ENCODE measurements around the gene TANK. TPM values are rescaled to one million over a fixed set of nuclear protein-coding genes. Genes with fewer than 3 reads are reported as not detected.

TANK gene
- total and polyA plus RNA-seq, 2 of the 8 experiments (the other 6 are each of a cell fraction or from before 2014, with no cell fraction given), result 7.0 to 26.1 TPM

- H2BK15ac ChIP-seq (ENCODE audit: low read length), result no peak overlapping the region
- H3K36me3 ChIP-seq (ENCODE audit: control insufficient read depth in 2 of 4, insufficient read depth in 4 of 4, low read length in 3 of 4), result peaks cover 0 to 4% (median 2%) of the 10 kb centered on the region in 4 experiments; a peak in 1 of 8 replicates
- no peak overlapping the region for H4K91ac ChIP-seq (replicated peaks; ENCODE audit: insufficient read length, low read length)
- no peak overlapping the region for H3K27ac ChIP-seq (ENCODE audit: low read depth, low read length)
- no peaks in the 10 kb centered on the region for H3K79me2 ChIP-seq (ENCODE audit: control insufficient read depth in 1 of 2, insufficient read depth in 2 of 2, low read length in 2 of 2)
- H3K27me3 ChIP-seq (replicated peaks in 1 of 4; ENCODE audit: control insufficient read depth in 3 of 4, extremely low read depth in 1 of 4, insufficient read depth in 3 of 4, low read length in 3 of 4), result no peaks in the 10 kb centered on the region
- POLR2A ChIA-PET (ENCODE audit: partially characterized antibody), result no interaction called here
- no peak for DNase-seq (ENCODE audit: low read depth in 1 of 2, low spot score in 2 of 2)
- WGBS, 2 experiments (ENCODE audit: extremely low coverage in 1 of 2, insufficient coverage in 1 of 2, insufficient read length in 1 of 2, insufficient replicate concordance in 2 of 2, low coverage in 1 of 2, low lambda C conversion rate in 2 of 2, missing lambda C conversion rate in 1 of 2), result 93% methylated on average over 6 of the region's 6 CpGs; no CpG with 5 or more reads in 1 of the 2 experiments
- H3K9me3 ChIP-seq (ENCODE audit: insufficient read depth in 2 of 2, low read depth in 1 of 2, low read length in 1 of 2), result no peaks in the 10 kb centered on the region
- H2BK5ac ChIP-seq (ENCODE audit: low read depth, low read length), result no peak overlapping the region
- H4K5ac ChIP-seq (ENCODE audit: insufficient read length, low read depth, low read length), result no peak overlapping the region
- H2BK20ac ChIP-seq (ENCODE audit: low read length), result no peak overlapping the region
- H4K8ac ChIP-seq (ENCODE audit: extremely low read depth, insufficient read depth, low read length), result no peak overlapping the region
- H3K18ac ChIP-seq (ENCODE audit: extremely low read depth, low read length), result no peak overlapping the region
- no peak overlapping the region for H3K4ac ChIP-seq (replicated peaks; ENCODE audit: insufficient read length, low read depth, low read length)
- no peaks in the 10 kb centered on the region for H4K20me1 ChIP-seq (replicated peaks in 1 of 2; ENCODE audit: control insufficient read depth in 1 of 2, insufficient read depth in 2 of 2, low read length in 2 of 2)
- H3K4me1 ChIP-seq (replicated peaks in 1 of 4; ENCODE audit: control insufficient read depth in 3 of 4, insufficient read depth in 4 of 4, low read length in 3 of 4), result no peaks in the 10 kb centered on the region
- no peak overlapping the region for H2BK120ac ChIP-seq (replicated peaks; ENCODE audit: low read depth, low read length)
- H3K4me3 ChIP-seq (ENCODE audit: extremely low read depth in 1 of 4, insufficient read depth in 2 of 4, low read depth in 3 of 4, low read length in 4 of 4), result no peak overlapping the region
- no peak overlapping the region for H3K56ac ChIP-seq (replicated peaks; ENCODE audit: insufficient read length, low read depth, low read length)
- CTCF ChIA-PET (ENCODE audit: partially characterized antibody), result interaction anchor here (0.6 to 6.1 kb wide), 5 partner anchors 14 to 1043 kb away, joined by 3 to 30 read pairs (median 3); no protein-coding TSS in a partner anchor
- H2BK12ac ChIP-seq (ENCODE audit: low read depth, low read length), result no peak overlapping the region
- H3K23ac ChIP-seq (ENCODE audit: insufficient read length), result no peak overlapping the region
- no peaks in the 10 kb centered on the region for H3K79me1 ChIP-seq (ENCODE audit: low read depth, low read length)
- FAIRE-seq, result no peak
- H3K9ac ChIP-seq (replicated peaks in 1 of 4; ENCODE audit: extremely low read depth in 1 of 4, low read depth in 3 of 4, low read length in 3 of 4), result no peak overlapping the region
- no peak overlapping the region for H2AK5ac ChIP-seq (ENCODE audit: low read depth, low read length)
- no peaks in the 10 kb centered on the region for H3K23me2 ChIP-seq (ENCODE audit: low read depth, low read length)
- no peak overlapping the region for H3K14ac ChIP-seq (ENCODE audit: insufficient read length)
- no peak overlapping the region for H2AFZ ChIP-seq (ENCODE audit: low read length)
- no peak overlapping the region for H3K4me2 ChIP-seq (ENCODE audit: insufficient read depth in 1 of 2, low read depth in 2 of 2, low read length in 2 of 2)
- TF ChIP-seq JUN (IDR thresholded peaks at IDR 0.05; ENCODE audit: low read depth, low read length) (no peak), RNF2 (IDR thresholded peaks at IDR 0.05; ENCODE audit: borderline replicate concordance, low read depth, low read length, missing control alignments, poor library complexity, severe bottlenecking) (no peak), RXRA (IDR thresholded peaks at IDR 0.05; ENCODE audit: insufficient read depth, low read depth, low read length) (no peak), CTBP2 (IDR thresholded peaks at IDR 0.05; ENCODE audit: borderline replicate concordance, insufficient read depth, insufficient read length, low read length) (no peak), USF2 (IDR thresholded peaks at IDR 0.05; ENCODE audit: low read length) (no peak), CHD1 (IDR thresholded peaks at IDR 0.05; ENCODE audit: low read depth, low read length) (no peak), HDAC2 (IDR thresholded peaks at IDR 0.05; ENCODE audit: borderline replicate concordance in 1 of 2, low read depth in 2 of 2, low read length in 2 of 2) (no peak), FOSL1 (IDR thresholded peaks at IDR 0.05; ENCODE audit: insufficient read depth, low read depth, low read length) (no peak), POLR2A (IDR thresholded peaks at IDR 0.05; ENCODE audit: control extremely low read depth in 1 of 2, low read depth in 2 of 2, low read length in 2 of 2) (no peak), SP1 (IDR thresholded peaks at IDR 0.05; ENCODE audit: low read depth, low read length) (no peak), SRF (IDR thresholded peaks at IDR 0.05; ENCODE audit: low read depth, low read length) (no peak), TBP (IDR thresholded peaks at IDR 0.05; ENCODE audit: low read depth, low read length) (no peak)
Measured at GRCh38 chr2:161228511-161229240, 68.4 kb downstream of the TANK start.

Measured in H1 (cell line).